GM23338 (cell line): ENCODE measurements around the gene INHBB. TPM values are rescaled to one million over a fixed set of nuclear protein-coding genes. Genes with fewer than 3 reads are reported as not detected.
"Not testable (repeated sequence)": the region's sequence is repeated elsewhere in the genome, so short reads cannot be mapped to it uniquely, and the experiment has no call there.

Source experiments
- ATAC-seq: fragments of 200-7000 bp; cut with Tn5 transposase; 3 replicates; pipeline ENCODE4 v1.9.1; 2020
- DNase-seq: peaks from one replicate; pipeline ENCODE4 v3.0.0-alpha.2; 2015; ENCODE audit warnings: low spot score
- H2AFZ ChIP-seq: fragments of 200-600 bp; sonication (generic); 2 replicates; pipeline ENCODE4 v1.8.0; 2016; ENCODE audit warnings: antibody characterized with exemption, mild to moderate bottlenecking, moderate library complexity
- H3F3A ChIP-seq: fragments of 200-600 bp; sonication (generic); replicated peaks from 2 replicates; pipeline ENCODE4 v1.8.0; 2017; ENCODE audit warnings: antibody characterized with exemption, mixed run types, low read depth
- H3K27ac ChIP-seq: fragments of 200-600 bp; sonication (generic); 2 replicates; pipeline ENCODE4 v1.6.1; 2016; ENCODE audit warnings: low read depth
- H3K27me3 ChIP-seq: fragments of 200-600 bp; sonication (generic); 2 replicates; pipeline ENCODE4 v1.8.0; 2016; ENCODE audit warnings: mild to moderate bottlenecking, mixed run types, moderate library complexity; ENCODE audit not compliant: insufficient read depth
- H3K36me3 ChIP-seq: fragments of 200-600 bp; sonication (generic); 2 replicates; pipeline ENCODE4 v1.8.0; 2016; ENCODE audit warnings: mild to moderate bottlenecking; ENCODE audit not compliant: insufficient read depth
- H3K4me1 ChIP-seq: fragments of 200-600 bp; sonication (generic); 2 replicates; pipeline ENCODE4 v1.8.0; 2016; ENCODE audit warnings: mild to moderate bottlenecking, moderate library complexity; ENCODE audit not compliant: insufficient read depth
- H3K4me2 ChIP-seq: fragments of 200-600 bp; sonication (generic); 2 replicates; pipeline ENCODE4 v1.7.1; 2017; ENCODE audit warnings: mixed run types
- H3K4me3 ChIP-seq: fragments of 200-600 bp; sonication (generic); 2 replicates; pipeline ENCODE4 v1.6.1; 2016; ENCODE audit warnings: mixed run types
- H3K79me2 ChIP-seq: fragments of 200-600 bp; sonication (generic); replicated peaks from 2 replicates; pipeline ENCODE4 v1.8.0; 2017; ENCODE audit warnings: mild to moderate bottlenecking; ENCODE audit not compliant: insufficient read depth
- H3K9me2 ChIP-seq: fragments of 200-600 bp; sonication (generic); 2 replicates; pipeline ENCODE4 v1.8.0; 2017; ENCODE audit not compliant: insufficient read depth
- H4K20me1 ChIP-seq: fragments of 200-600 bp; sonication (generic); replicated peaks from 2 replicates; pipeline ENCODE4 v1.8.0; 2017; ENCODE audit warnings: mild to moderate bottlenecking; ENCODE audit not compliant: insufficient read depth
- H3K27ac Mint-ChIP-seq: 2 replicates; pipeline ENCODE4 v1.8.0; 2020; ENCODE audit warnings: inconsistent platforms, mild to moderate bottlenecking, moderate library complexity, mixed read lengths
- H3K27me3 Mint-ChIP-seq: 3 replicates; pipeline ENCODE4 v1.8.0; 2022; ENCODE audit warnings: low read depth, mild to moderate bottlenecking, moderate library complexity, mixed read lengths, inconsistent platforms; ENCODE audit not compliant: insufficient read depth, poor library complexity
- H3K36me3 Mint-ChIP-seq: 3 replicates; pipeline ENCODE4 v1.8.0; 2021; ENCODE audit warnings: low read depth, mild to moderate bottlenecking, inconsistent platforms, moderate library complexity, mixed read lengths
- H3K4me1 Mint-ChIP-seq: 3 replicates; pipeline ENCODE4 v1.8.0; 2020; ENCODE audit warnings: mild to moderate bottlenecking, inconsistent platforms, mixed read lengths
- H3K4me3 Mint-ChIP-seq: 3 replicates; pipeline ENCODE4 v1.8.0; 2021; ENCODE audit warnings: moderate library complexity, mild to moderate bottlenecking, inconsistent platforms, mixed read lengths
- H3K9me3 Mint-ChIP-seq: 3 replicates; pipeline ENCODE4 v1.8.0; 2020; ENCODE audit warnings: moderate library complexity, mild to moderate bottlenecking, inconsistent platforms, mixed read lengths
- EZH2phosphoT487 ChIP-seq: fragments of 200-600 bp; sonication (generic); IDR thresholded peaks from one replicate; pipeline ENCODE4 v1.8.1; 2018; ENCODE audit warnings: antibody characterized with exemption; ENCODE audit not compliant: unreplicated experiment
- JUNB ChIP-seq: IDR thresholded peaks from one replicate; pipeline ENCODE4 v1.6.1; 2016; ENCODE audit warnings: antibody characterized with exemption; ENCODE audit not compliant: unreplicated experiment
- NANOG ChIP-seq: IDR thresholded peaks from 2 replicates; pipeline ENCODE4 v1.6.1; 2016; ENCODE audit warnings: antibody characterized with exemption, borderline replicate concordance
- ZNF114 ChIP-seq: fragments of 250-450 bp; sonication (Bioruptor Pico); IDR thresholded peaks from 2 replicates; pipeline ENCODE4 v1.5.0; 2020; ENCODE audit warnings: mild to moderate bottlenecking, moderate library complexity
- polyA plus RNA-seq: library from polyadenylated mRNA; unstranded; fragments of >200 nt; fragmentation: Nextera tagmentation; extraction: Ambion mirVana; gene quantifications from 2 replicates; pipeline ENCODE4 v1.2.1, GENCODE V29; 2016
- total RNA-seq: library from RNA; depleted of rRNA; stranded (reverse); fragments of >200 nt; shearing (Covaris generic); gene quantifications from 2 replicates; pipeline ENCODE4 v1.2.3, GENCODE V29; 2014
- TF ChIP-seq, protein P1 (sequence below), 2 experiments: fragments of 200-600 bp in 1 of 2; sonication (generic) in 1 of 2; conservative IDR thresholded peaks; 2 replicates each; pipeline versions ENCODE4 v1.5.1 to v1.6.1; 2016 to 2017; ENCODE audit warnings: antibody characterized with exemption in 2 of 2, low read depth in 2 of 2, mild to moderate bottlenecking in 2 of 2, moderate library complexity in 1 of 2

Gene INHBB
- total and polyA plus RNA-seq, 2 experiments from 2014 or later = 0.21 TPM; not detected in 1

DNA sequence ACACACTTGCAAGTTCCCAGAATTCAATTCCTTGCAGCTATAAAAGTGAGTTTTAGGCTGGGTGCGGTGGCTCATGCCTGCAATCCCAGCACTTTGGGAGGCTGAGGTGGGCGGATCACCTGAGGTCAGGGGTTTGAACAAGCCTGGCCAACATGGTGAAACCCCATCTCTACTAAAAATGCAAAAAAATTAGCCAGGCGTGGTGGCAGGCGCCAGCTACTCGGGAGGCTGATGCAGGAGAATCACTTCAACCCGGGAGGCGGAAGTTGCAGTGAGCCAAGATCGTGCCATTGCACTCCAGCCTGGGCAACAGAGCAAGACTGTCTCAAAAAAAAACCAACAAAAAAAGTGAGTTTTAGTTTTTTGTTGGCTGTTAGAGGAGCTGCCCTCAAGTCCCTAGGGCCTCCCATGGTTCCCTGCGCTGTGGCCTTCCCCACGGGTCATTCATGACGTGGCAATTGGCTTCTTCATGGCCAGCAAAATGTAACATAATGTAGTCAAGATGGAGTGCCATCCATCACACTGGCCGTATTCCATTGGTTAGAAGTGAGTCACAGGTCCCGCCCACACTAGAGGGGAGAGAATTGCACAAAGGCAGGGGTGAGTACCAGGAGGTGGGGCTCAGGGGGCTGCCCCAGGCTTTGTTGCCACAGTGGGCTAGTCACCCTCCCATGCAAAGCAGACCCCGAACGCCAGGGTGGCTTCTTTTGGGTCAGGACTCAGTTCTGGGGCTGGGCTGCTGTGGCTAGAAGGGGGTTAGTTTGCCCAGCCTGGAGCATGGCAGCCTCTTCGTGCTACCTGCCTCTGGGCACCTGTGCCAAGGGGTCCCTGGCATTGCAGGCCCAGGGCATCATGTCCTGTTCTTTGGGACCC, 37.7 kb upstream of the INHBB start:
- H3K4me2 ChIP-seq = no peak overlapping the region
- Mint-ChIP-seq H3K4me1 (peaks cover 8% of the 10 kb centered on the region; the same call in 2 of the 3 replicates), H3K27me3 (peaks cover 46% of the 10 kb centered on the region), H3K9me3 (no peaks in the 10 kb centered on the region; the same call in 2 of the 3 replicates), H3K4me3 (no peak overlapping the region), H3K27ac (no peak overlapping the region), H3K36me3 (no peaks in the 10 kb centered on the region)
- H3K4me3 ChIP-seq = no peak overlapping the region
- peaks cover 40% of the 10 kb centered on the region for H3K27me3 ChIP-seq
- H3K4me1 ChIP-seq = no peaks in the 10 kb centered on the region; the same call in 1 of the 2 replicates
- H3K36me3 ChIP-seq = no peaks in the 10 kb centered on the region
- no peaks in the 10 kb centered on the region for H3K79me2 ChIP-seq
- DNase-seq (no peak), ATAC-seq (no peak)
- H3K9me2 ChIP-seq = no peaks in the 10 kb centered on the region
- no peak overlapping the region for H2AFZ ChIP-seq
- H3F3A ChIP-seq = no peaks in the 10 kb centered on the region
- no peak for TF ChIP-seq EZH2phosphoT487
- TF ChIP-seq, protein P1, sequence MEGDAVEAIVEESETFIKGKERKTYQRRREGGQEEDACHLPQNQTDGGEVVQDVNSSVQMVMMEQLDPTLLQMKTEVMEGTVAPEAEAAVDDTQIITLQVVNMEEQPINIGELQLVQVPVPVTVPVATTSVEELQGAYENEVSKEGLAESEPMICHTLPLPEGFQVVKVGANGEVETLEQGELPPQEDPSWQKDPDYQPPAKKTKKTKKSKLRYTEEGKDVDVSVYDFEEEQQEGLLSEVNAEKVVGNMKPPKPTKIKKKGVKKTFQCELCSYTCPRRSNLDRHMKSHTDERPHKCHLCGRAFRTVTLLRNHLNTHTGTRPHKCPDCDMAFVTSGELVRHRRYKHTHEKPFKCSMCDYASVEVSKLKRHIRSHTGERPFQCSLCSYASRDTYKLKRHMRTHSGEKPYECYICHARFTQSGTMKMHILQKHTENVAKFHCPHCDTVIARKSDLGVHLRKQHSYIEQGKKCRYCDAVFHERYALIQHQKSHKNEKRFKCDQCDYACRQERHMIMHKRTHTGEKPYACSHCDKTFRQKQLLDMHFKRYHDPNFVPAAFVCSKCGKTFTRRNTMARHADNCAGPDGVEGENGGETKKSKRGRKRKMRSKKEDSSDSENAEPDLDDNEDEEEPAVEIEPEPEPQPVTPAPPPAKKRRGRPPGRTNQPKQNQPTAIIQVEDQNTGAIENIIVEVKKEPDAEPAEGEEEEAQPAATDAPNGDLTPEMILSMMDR (conservative IDR thresholded peaks at IDR 0.05; ENCODE audit: low read depth in 2 of 2) = no peak
- no peak for TF ChIP-seq ZNF114 (CRISPR knock-in tag)
- no peak for TF ChIP-seq NANOG
- peaks cover 4% of the 10 kb centered on the region for H4K20me1 ChIP-seq
- no peak overlapping the region for H3K27ac ChIP-seq

DNA sequence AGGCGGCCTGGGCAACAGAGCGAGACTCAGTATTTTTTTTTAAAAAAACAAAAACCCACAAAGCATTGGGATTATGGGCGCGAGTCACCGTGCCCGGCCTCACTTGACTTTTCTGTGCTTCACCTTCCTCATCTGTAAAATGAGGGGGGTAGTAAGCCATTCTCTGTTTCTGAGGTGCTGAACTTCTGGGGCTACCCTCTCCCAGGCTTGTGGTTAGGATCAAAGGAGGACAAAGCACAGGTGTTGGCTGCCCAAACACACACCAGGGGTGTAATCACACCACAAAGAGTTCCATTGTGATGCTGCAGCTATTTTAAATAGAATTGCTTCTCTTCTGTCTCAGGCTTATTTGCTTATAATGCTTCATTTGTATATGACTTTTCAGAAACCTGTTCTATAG, 35.8 kb upstream of the INHBB start:
- Histone ChIP-seq H3K4me1 (no peaks in the 10 kb centered on the region; the same call in 1 of the 2 replicates), H3K27me3 (peaks cover 55% of the 10 kb centered on the region), H4K20me1 (peaks cover 4% of the 10 kb centered on the region), H3K36me3 (no peaks in the 10 kb centered on the region), H3K4me2 (no peak overlapping the region), H3K4me3 (no peak overlapping the region), H2AFZ (no peak overlapping the region), H3K79me2 (no peaks in the 10 kb centered on the region), H3K9me2 (no peaks in the 10 kb centered on the region), H3K27ac (no peak overlapping the region), H3F3A (no peaks in the 10 kb centered on the region)
- Mint-ChIP-seq H3K4me3 (no peak overlapping the region), H3K27ac (no peak overlapping the region), H3K9me3 (no peaks in the 10 kb centered on the region; the same call in 2 of the 3 replicates), H3K4me1 (peaks cover 14% of the 10 kb centered on the region), H3K27me3 (peaks cover 61% of the 10 kb centered on the region), H3K36me3 (no peaks in the 10 kb centered on the region)
- TF ChIP-seq JUNB (no peak), NANOG (peak; percentile 43; the same call in 1 of the 2 replicates)
- TF ChIP-seq, protein P1 (conservative IDR thresholded peaks at IDR 0.05; ENCODE audit: low read depth in 2 of 2) = no peak
- ATAC-seq (peak; percentile 46), DNase-seq (peak; percentile 54)

DNA sequence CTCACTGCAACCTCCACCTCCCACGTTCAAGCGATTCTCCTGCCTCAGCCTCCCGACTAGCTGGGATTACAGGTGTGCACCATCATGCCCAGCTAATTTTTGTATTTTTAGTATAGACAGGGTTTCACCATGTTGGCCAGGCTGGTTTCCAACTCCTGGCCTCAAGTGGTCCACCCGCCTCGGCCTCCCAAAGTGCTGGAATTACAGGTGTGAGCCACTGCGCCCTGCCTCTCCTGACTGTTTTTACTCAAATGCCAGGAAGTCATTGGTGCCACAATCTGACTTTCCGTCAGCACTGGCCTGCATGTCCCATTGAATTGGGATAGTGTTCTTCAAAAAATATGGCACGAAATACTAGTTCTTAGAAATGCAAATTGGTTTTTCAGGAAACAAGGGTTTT, 35.1 kb upstream of the INHBB start:
- H4K20me1 ChIP-seq, H3K27ac ChIP-seq, H3F3A ChIP-seq, H3K4me1 ChIP-seq, H3K4me3 ChIP-seq, H3K4me3 Mint-ChIP-seq, DNase-seq, ATAC-seq, H3K9me3 Mint-ChIP-seq, H3K27ac Mint-ChIP-seq, H3K36me3 Mint-ChIP-seq, H3K79me2 ChIP-seq, H2AFZ ChIP-seq, H3K9me2 ChIP-seq, H3K4me2 ChIP-seq, H3K36me3 ChIP-seq: not testable (repeated sequence)
- H3K27me3 ChIP-seq = peaks cover 55% of the 10 kb centered on the region
- H3K4me1 Mint-ChIP-seq = peaks cover 14% of the 10 kb centered on the region
- peaks cover 64% of the 10 kb centered on the region for H3K27me3 Mint-ChIP-seq
